Renal cortex interstitium (tissue), 11 donors: Measurements from ENCODE around the gene MCFD2. TPM values are rescaled to one million over a fixed set of nuclear protein-coding genes. Genes with fewer than 3 reads are reported as not detected.
A peak's percentile ranks its signal among the peaks of the same experiment; 100 is the strongest.
"Not testable (repeated sequence)": the region's sequence is repeated elsewhere in the genome, so short reads cannot be mapped to it uniquely, and the experiment has no call there.

Experiments used
- DNase-seq, 11 donors: peaks; one replicate each; pipeline ENCODE4 v3.0.0-alpha.2; 2013; ENCODE audit warnings: low read depth in 9 of 11, low spot score in 4 of 11; ENCODE audit errors: extremely low read depth in 1 of 11
- polyA plus RNA-seq, 3 donors: library from polyadenylated mRNA; unstranded; fragments of 120-200 nt; gene quantifications; one replicate each; pipeline ENCODE4 v1.2.1, GENCODE V29; 2013; ENCODE audit not compliant: insufficient read length in 3 of 3

The MCFD2 gene
- polyA plus RNA-seq, 3 donors: 86.1 to 94.0 (median 90.8) TPM

- DNase-seq: peak in 1 of 11 donors; percentile 6
Measured at GRCh38 chr2:46914578-46915230, 902 bp downstream of the MCFD2 start.

GRCh38 chr2:46913471-46914381 is 1.9 kb downstream of the MCFD2 start:
- no peak for DNase-seq

GRCh38 chr2:46909771-46910419 is 5.7 kb downstream of the MCFD2 start:
- DNase-seq: no peak

- DNase-seq: no peak
Measured at GRCh38 chr2:46909150-46909549, 6.5 kb downstream of the MCFD2 start.

GRCh38 chr2:46904908-46905678 is 10.5 kb downstream of the MCFD2 start:
- not testable (repeated sequence) for DNase-seq

- not testable (repeated sequence) for DNase-seq
Measured at GRCh38 chr2:46902980-46903379, 12.6 kb downstream of the MCFD2 start.

- no peak for DNase-seq
Measured at GRCh38 chr2:46902465-46902864, 13.1 kb downstream of the MCFD2 start.

GRCh38 chr2:46901611-46902010 is 14.0 kb downstream of the MCFD2 start:
- DNase-seq: no peak

GRCh38 chr2:46900381-46900780 is 15.2 kb downstream of the MCFD2 start:
- DNase-seq: no peak

- DNase-seq: no peak
Measured at GRCh38 chr2:46899053-46899452, 16.6 kb downstream of the MCFD2 start.

- DNase-seq: no peak
Measured at GRCh38 chr2:46898024-46898423, 17.6 kb downstream of the MCFD2 start.

- no peak for DNase-seq
Measured at GRCh38 chr2:46893269-46893939, 22.2 kb downstream of the MCFD2 start.

GRCh38 chr2:46891956-46892553 is 23.6 kb downstream of the MCFD2 start:
- no peak for DNase-seq

- DNase-seq: no peak
Measured at GRCh38 chr2:46888421-46888952, 27.1 kb downstream of the MCFD2 start.

- DNase-seq: no peak
Measured at GRCh38 chr2:46887028-46887885, 28.3 kb downstream of the MCFD2 start.

GRCh38 chr2:46886268-46887027 is 29.2 kb downstream of the MCFD2 start:
- DNase-seq: no peak
